HEK293 (cell line): ENCODE measurements around the gene ADAMTS19.

Experiments used
- GFI1B ChIP-seq: fragments of 450-650 bp; formaldehyde crosslinking; IDR thresholded peaks from 2 replicates; pipeline ENCODE4 v1.5.1; 2016; ENCODE audit warnings: missing biosample characterization, missing genetic modification characterization
- GLI2 ChIP-seq: fragments of 450-650 bp; formaldehyde crosslinking; IDR thresholded peaks from 2 replicates; pipeline ENCODE4; 2017; ENCODE audit warnings: missing biosample characterization, missing genetic modification characterization, low read depth, borderline replicate concordance
- IKZF3 ChIP-seq: fragments of 450-650 bp; IDR thresholded peaks from 2 replicates; pipeline ENCODE4 v1.5.0; 2018; ENCODE audit warnings: missing biosample characterization, mild to moderate bottlenecking, missing genetic modification characterization, moderate library complexity
- KLF16 ChIP-seq: fragments of 450-650 bp; formaldehyde crosslinking; IDR thresholded peaks from 2 replicates; pipeline ENCODE4 v1.5.1; 2017; ENCODE audit warnings: missing biosample characterization, missing genetic modification characterization
- KLF8 ChIP-seq: fragments of 450-650 bp; formaldehyde crosslinking; IDR thresholded peaks from 2 replicates; pipeline ENCODE4 v1.5.1; 2016; ENCODE audit warnings: missing biosample characterization, missing genetic modification characterization
- PRDM2 ChIP-seq: fragments of 450-650 bp; formaldehyde crosslinking; IDR thresholded peaks from 2 replicates; pipeline ENCODE4 v1.5.1; 2016; ENCODE audit warnings: missing biosample characterization, missing genetic modification characterization, borderline replicate concordance
- REPIN1 ChIP-seq: fragments of 450-650 bp; formaldehyde crosslinking; IDR thresholded peaks from 2 replicates; pipeline ENCODE4 v1.5.1; 2017; ENCODE audit warnings: missing biosample characterization, missing genetic modification characterization, low read depth
- WT1 ChIP-seq: fragments of 450-650 bp; formaldehyde crosslinking; IDR thresholded peaks from 2 replicates; pipeline ENCODE4 v1.5.1; 2016; ENCODE audit warnings: missing biosample characterization, missing genetic modification characterization
- ZEB2 ChIP-seq: fragments of 450-650 bp; formaldehyde crosslinking; IDR thresholded peaks from 2 replicates; pipeline ENCODE4 v1.5.1; 2016; ENCODE audit warnings: missing biosample characterization, missing genetic modification characterization
- ZFHX2 ChIP-seq: fragments of 450-650 bp; formaldehyde crosslinking; conservative IDR thresholded peaks from 2 replicates; pipeline ENCODE4 v1.5.1; 2016; ENCODE audit warnings: missing biosample characterization, missing genetic modification characterization
- ZNF10 ChIP-seq: fragments of 450-650 bp; formaldehyde crosslinking; IDR thresholded peaks from 2 replicates; pipeline ENCODE4 v1.5.1; 2017; ENCODE audit warnings: missing biosample characterization, missing genetic modification characterization
- ZNF157 ChIP-seq: fragments of 450-650 bp; formaldehyde crosslinking; IDR thresholded peaks from 2 replicates; pipeline ENCODE4 v1.5.1; 2016; ENCODE audit warnings: missing biosample characterization, missing genetic modification characterization
- ZNF174 ChIP-seq: fragments of 450-650 bp; formaldehyde crosslinking; IDR thresholded peaks from 2 replicates; pipeline ENCODE4 v1.5.0; 2017; ENCODE audit warnings: missing biosample characterization, mild to moderate bottlenecking, missing genetic modification characterization
- ZNF2 ChIP-seq: fragments of 450-650 bp; formaldehyde crosslinking; IDR thresholded peaks from 2 replicates; pipeline ENCODE4 v1.5.1; 2016; ENCODE audit warnings: missing biosample characterization, missing genetic modification characterization
- ZNF302 ChIP-seq: fragments of 450-650 bp; formaldehyde crosslinking; IDR thresholded peaks from 2 replicates; pipeline ENCODE4 v1.5.1; 2016; ENCODE audit warnings: missing biosample characterization, missing genetic modification characterization, low read depth
- ZNF501 ChIP-seq: fragments of 450-650 bp; formaldehyde crosslinking; IDR thresholded peaks from 2 replicates; pipeline ENCODE4 v1.5.1; 2016; ENCODE audit warnings: missing biosample characterization, missing genetic modification characterization
- ZNF510 ChIP-seq: fragments of 450-650 bp; formaldehyde crosslinking; IDR thresholded peaks from 2 replicates; pipeline ENCODE4 v1.5.1; 2018; ENCODE audit warnings: mild to moderate bottlenecking, missing genetic modification characterization, missing biosample characterization; ENCODE audit not compliant: insufficient replicate concordance
- ZNF549 ChIP-seq: fragments of 450-650 bp; IDR thresholded peaks from 2 replicates; pipeline ENCODE4 v1.5.1; 2018; ENCODE audit warnings: missing biosample characterization, missing genetic modification characterization, mild to moderate bottlenecking, inconsistent platforms, moderate library complexity
- ZNF664 ChIP-seq: fragments of 450-650 bp; formaldehyde crosslinking; IDR thresholded peaks from 2 replicates; pipeline ENCODE4 v1.5.1; 2016; ENCODE audit warnings: missing biosample characterization, missing genetic modification characterization
- TF ChIP-seq, protein P1 (sequence below): fragments of 450-650 bp; formaldehyde crosslinking; IDR thresholded peaks from 2 replicates; pipeline ENCODE4 v1.5.1; 2016; ENCODE audit warnings: missing biosample characterization, missing genetic modification characterization, borderline replicate concordance
- TF ChIP-seq, protein P2 (sequence below): fragments of 450-650 bp; IDR thresholded peaks from 2 replicates; pipeline ENCODE4 v1.5.1; 2018; ENCODE audit warnings: missing biosample characterization, mild to moderate bottlenecking, missing genetic modification characterization
- TF ChIP-seq, protein P3 (sequence below): fragments of 450-650 bp; formaldehyde crosslinking; IDR thresholded peaks from 2 replicates; pipeline ENCODE4 v1.5.1; 2016; ENCODE audit warnings: missing biosample characterization, missing genetic modification characterization
- TF ChIP-seq, protein P4 (sequence below): fragments of 450-650 bp; formaldehyde crosslinking; IDR thresholded peaks from 2 replicates; pipeline ENCODE4 v1.5.1; 2017; ENCODE audit warnings: missing biosample characterization, missing genetic modification characterization

ADAMTS19 gene

DNA sequence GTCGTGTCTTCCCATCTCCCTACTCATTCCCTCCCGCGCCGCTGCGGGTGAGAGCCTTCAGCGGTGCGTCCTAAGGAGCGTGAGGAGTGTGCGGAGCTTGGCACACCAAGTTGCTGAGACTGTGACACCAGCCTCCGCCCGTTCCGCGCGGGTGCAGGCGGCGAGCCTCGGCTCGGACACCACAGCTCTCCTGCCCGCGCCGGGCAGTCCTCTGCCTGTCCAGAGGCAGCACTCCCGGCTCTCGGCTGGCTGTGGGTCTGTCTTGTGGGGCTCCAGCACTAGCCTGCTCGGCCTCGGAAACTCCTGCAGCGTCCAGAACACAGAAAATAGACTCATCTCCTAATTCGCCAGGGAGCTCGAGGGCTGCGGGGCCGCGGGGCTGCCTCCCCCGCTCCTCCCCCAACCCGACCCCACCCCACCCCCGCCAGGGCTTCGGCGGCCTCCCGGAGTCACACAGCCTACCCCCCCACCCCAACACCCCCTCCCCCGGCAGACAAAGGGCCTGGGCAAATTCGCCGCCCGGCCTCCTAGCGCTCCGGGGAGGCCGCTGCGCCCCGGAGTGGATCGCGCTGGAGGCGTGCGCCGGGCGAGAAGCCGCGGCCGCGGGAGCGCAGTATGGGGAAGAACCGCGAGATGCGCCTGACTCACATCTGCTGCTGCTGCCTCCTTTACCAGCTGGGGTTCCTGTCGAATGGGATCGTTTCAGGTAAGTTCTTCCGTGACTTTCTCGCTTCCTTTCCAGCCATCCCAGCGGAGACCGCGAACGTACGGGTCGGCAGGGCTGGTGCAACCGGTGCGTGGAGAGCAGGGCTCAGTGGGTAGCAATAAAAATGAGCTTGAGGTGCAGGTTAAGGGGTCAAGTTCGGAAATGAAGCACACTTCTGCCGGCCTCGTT lies at the start of gene ADAMTS19 (continued):
- TF ChIP-seq, protein P1, sequence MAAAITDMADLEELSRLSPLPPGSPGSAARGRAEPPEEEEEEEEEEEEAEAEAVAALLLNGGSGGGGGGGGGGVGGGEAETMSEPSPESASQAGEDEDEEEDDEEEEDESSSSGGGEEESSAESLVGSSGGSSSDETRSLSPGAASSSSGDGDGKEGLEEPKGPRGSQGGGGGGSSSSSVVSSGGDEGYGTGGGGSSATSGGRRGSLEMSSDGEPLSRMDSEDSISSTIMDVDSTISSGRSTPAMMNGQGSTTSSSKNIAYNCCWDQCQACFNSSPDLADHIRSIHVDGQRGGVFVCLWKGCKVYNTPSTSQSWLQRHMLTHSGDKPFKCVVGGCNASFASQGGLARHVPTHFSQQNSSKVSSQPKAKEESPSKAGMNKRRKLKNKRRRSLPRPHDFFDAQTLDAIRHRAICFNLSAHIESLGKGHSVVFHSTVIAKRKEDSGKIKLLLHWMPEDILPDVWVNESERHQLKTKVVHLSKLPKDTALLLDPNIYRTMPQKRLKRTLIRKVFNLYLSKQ: no peak
- no peak for TF ChIP-seq ZNF664
- no peak for TF ChIP-seq ZNF157
- TF ChIP-seq, protein P2, sequence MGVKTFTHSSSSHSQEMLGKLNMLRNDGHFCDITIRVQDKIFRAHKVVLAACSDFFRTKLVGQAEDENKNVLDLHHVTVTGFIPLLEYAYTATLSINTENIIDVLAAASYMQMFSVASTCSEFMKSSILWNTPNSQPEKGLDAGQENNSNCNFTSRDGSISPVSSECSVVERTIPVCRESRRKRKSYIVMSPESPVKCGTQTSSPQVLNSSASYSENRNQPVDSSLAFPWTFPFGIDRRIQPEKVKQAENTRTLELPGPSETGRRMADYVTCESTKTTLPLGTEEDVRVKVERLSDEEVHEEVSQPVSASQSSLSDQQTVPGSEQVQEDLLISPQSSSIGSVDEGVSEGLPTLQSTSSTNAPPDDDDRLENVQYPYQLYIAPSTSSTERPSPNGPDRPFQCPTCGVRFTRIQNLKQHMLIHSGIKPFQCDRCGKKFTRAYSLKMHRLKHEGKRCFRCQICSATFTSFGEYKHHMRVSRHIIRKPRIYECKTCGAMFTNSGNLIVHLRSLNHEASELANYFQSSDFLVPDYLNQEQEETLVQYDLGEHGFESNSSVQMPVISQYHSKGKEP: no peak
- TF ChIP-seq ZNF510 (tag by site-specific recombination): no peak
- TF ChIP-seq, protein P3, sequence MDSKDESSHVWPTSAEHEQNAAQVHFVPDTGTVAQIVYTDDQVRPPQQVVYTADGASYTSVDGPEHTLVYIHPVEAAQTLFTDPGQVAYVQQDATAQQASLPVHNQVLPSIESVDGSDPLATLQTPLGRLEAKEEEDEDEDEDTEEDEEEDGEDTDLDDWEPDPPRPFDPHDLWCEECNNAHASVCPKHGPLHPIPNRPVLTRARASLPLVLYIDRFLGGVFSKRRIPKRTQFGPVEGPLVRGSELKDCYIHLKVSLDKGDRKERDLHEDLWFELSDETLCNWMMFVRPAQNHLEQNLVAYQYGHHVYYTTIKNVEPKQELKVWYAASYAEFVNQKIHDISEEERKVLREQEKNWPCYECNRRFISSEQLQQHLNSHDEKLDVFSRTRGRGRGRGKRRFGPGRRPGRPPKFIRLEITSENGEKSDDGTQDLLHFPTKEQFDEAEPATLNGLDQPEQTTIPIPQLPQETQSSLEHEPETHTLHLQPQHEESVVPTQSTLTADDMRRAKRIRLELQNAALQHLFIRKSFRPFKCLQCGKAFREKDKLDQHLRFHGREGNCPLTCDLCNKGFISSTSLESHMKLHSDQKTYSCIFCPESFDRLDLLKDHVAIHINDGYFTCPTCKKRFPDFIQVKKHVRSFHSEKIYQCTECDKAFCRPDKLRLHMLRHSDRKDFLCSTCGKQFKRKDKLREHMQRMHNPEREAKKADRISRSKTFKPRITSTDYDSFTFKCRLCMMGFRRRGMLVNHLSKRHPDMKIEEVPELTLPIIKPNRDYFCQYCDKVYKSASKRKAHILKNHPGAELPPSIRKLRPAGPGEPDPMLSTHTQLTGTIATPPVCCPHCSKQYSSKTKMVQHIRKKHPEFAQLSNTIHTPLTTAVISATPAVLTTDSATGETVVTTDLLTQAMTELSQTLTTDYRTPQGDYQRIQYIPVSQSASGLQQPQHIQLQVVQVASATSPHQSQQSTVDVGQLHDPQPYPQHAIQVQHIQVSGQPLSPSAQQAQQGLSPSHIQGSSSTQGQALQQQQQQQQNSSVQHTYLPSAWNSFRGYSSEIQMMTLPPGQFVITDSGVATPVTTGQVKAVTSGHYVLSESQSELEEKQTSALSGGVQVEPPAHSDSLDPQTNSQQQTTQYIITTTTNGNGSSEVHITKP (tag by site-specific recombination): peak; percentile 36; the same call in 1 of the 2 replicates
- no peak for TF ChIP-seq ZNF549 (tag by site-specific recombination)
- TF ChIP-seq ZEB2: peak; percentile 47; the same call in 1 of the 2 replicates
- 0 out of 2 replicates have a peak, but pooled peaks have one; percentile 42 for TF ChIP-seq ZNF2 (tag by site-specific recombination)
- TF ChIP-seq PRDM2 (tag by site-specific recombination): no peak
- no peak for TF ChIP-seq ZNF302 (tag by site-specific recombination)
- TF ChIP-seq GFI1B: no peak
- TF ChIP-seq KLF16 (tag by site-specific recombination): peak; percentile 53; the same call in 1 of the 2 replicates
- peak; percentile 29; the same call in 1 of the 2 replicates for TF ChIP-seq ZNF501 (tag by site-specific recombination)
- no peak for TF ChIP-seq ZFHX2
- TF ChIP-seq, protein P4, sequence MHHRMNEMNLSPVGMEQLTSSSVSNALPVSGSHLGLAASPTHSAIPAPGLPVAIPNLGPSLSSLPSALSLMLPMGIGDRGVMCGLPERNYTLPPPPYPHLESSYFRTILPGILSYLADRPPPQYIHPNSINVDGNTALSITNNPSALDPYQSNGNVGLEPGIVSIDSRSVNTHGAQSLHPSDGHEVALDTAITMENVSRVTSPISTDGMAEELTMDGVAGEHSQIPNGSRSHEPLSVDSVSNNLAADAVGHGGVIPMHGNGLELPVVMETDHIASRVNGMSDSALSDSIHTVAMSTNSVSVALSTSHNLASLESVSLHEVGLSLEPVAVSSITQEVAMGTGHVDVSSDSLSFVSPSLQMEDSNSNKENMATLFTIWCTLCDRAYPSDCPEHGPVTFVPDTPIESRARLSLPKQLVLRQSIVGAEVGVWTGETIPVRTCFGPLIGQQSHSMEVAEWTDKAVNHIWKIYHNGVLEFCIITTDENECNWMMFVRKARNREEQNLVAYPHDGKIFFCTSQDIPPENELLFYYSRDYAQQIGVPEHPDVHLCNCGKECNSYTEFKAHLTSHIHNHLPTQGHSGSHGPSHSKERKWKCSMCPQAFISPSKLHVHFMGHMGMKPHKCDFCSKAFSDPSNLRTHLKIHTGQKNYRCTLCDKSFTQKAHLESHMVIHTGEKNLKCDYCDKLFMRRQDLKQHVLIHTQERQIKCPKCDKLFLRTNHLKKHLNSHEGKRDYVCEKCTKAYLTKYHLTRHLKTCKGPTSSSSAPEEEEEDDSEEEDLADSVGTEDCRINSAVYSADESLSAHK (tag by site-specific recombination): 0 out of 2 replicates have a peak, but pooled peaks have one; percentile 8
- TF ChIP-seq REPIN1 (tag by site-specific recombination): no peak
- TF ChIP-seq ZNF10 (tag by site-specific recombination): no peak
- TF ChIP-seq ZNF174 (tag by site-specific recombination): no peak
- 0 out of 2 replicates have a peak, but pooled peaks have one; percentile 9 for TF ChIP-seq KLF8 (tag by site-specific recombination)
- TF ChIP-seq IKZF3 (tag by site-specific recombination): no peak
- TF ChIP-seq WT1 (tag by site-specific recombination): no peak
- no peak for TF ChIP-seq GLI2
